Skin of body (tissue), 2 donors: Measurements from ENCODE around the gene MAP3K1. TPM values are rescaled to one million over a fixed set of nuclear protein-coding genes. Genes with fewer than 3 reads are reported as not detected.

Source experiments
- DNase-seq: peaks from one replicate; lab custom pipeline; 2025; lab: John Stamatoyannopoulos, UW
- total RNA-seq: library from RNA; depleted of rRNA; stranded (reverse); fragments of >200 nt; gene quantifications from one replicate; pipeline ENCODE4 v1.2.3, GENCODE V29; 2014

MAP3K1 gene
- total RNA-seq, 1 donor from 2014 or later, result 44.2 TPM

GRCh38 chr5:56845904-56846480 lies 30.6 kb downstream of the MAP3K1 start:
- DNase-seq, result no peak

- no peak for DNase-seq
Measured at GRCh38 chr5:56848206-56848605, 32.9 kb downstream of the MAP3K1 start.

- DNase-seq, result no peak
Measured at GRCh38 chr5:56849671-56850070, 34.3 kb downstream of the MAP3K1 start.

GRCh38 chr5:56850423-56850822 lies 35.1 kb downstream of the MAP3K1 start:
- no peak for DNase-seq

- no peak for DNase-seq
Measured at GRCh38 chr5:56851258-56851941, 36.1 kb downstream of the MAP3K1 start.

- DNase-seq, result no peak
Measured at GRCh38 chr5:56852228-56853000, 37.1 kb downstream of the MAP3K1 start.

- no peak for DNase-seq
Measured at GRCh38 chr5:56853698-56854097, 38.3 kb downstream of the MAP3K1 start.

- no peak for DNase-seq
Measured at GRCh38 chr5:56854920-56855319, 39.6 kb downstream of the MAP3K1 start.

GRCh38 chr5:56856541-56857178 lies 41.3 kb downstream of the MAP3K1 start:
- DNase-seq, result no peak

GRCh38 chr5:56858777-56859442 lies 43.6 kb downstream of the MAP3K1 start:
- DNase-seq, result no peak

GRCh38 chr5:56861893-56862485 lies 46.6 kb downstream of the MAP3K1 start:
- no peak for DNase-seq

GRCh38 chr5:56862909-56863308 lies 47.6 kb downstream of the MAP3K1 start:
- no peak for DNase-seq

- no peak for DNase-seq
Measured at GRCh38 chr5:56871777-56872176, 56.4 kb downstream of the MAP3K1 start.

GRCh38 chr5:56873056-56873455 lies 57.7 kb downstream of the MAP3K1 start:
- no peak for DNase-seq

GRCh38 chr5:56876327-56876726 lies 61.0 kb downstream of the MAP3K1 start:
- DNase-seq, result no peak

GRCh38 chr5:56881571-56881970 lies 66.2 kb downstream of the MAP3K1 start:
- no peak for DNase-seq

- DNase-seq, result no peak
Measured at GRCh38 chr5:56893251-56893951, 78.1 kb downstream of the MAP3K1 start.

GRCh38 chr5:56896763-56897162 lies 81.4 kb downstream of the MAP3K1 start:
- DNase-seq, result no peak

- no peak for DNase-seq
Measured at GRCh38 chr5:56898213-56898612, 82.9 kb downstream of the MAP3K1 start.

GRCh38 chr5:56900395-56900794 lies 85.0 kb downstream of the MAP3K1 start:
- no peak for DNase-seq
